HEK293T (cell line): Measurements from ENCODE around the gene NEK6.

Experiments used
- CTCF ChIA-PET: fragments of 350-600 bp; formaldehyde crosslinking; extraction: SDS; loops from one replicate; lab custom pipeline; 2021; ENCODE audit warnings: antibody characterized with exemption, inconsistent platforms; lab: Yijun Ruan, JAX
- POLR2A ChIA-PET: fragments of 350-600 bp; formaldehyde crosslinking; extraction: SDS; loops from one replicate; lab custom pipeline; 2020; ENCODE audit warnings: antibody characterized with exemption, inconsistent platforms; lab: Yijun Ruan, JAX
- DNase-seq: peaks from one replicate; pipeline ENCODE4 v3.0.0; 2012; ENCODE audit warnings: mixed read lengths; ENCODE audit errors: extremely low spot score
- ARNT ChIP-seq: fragments of 450-650 bp; IDR thresholded peaks from 2 replicates; pipeline ENCODE4 v1.6.1; 2017; ENCODE audit warnings: mild to moderate bottlenecking
- BHLHE40 ChIP-seq: fragments of 450-650 bp; IDR thresholded peaks from 2 replicates; pipeline ENCODE4 v1.6.1; 2016; ENCODE audit warnings: mild to moderate bottlenecking, moderate library complexity, borderline replicate concordance
- CTBP1 ChIP-seq: fragments of 450-650 bp; IDR thresholded peaks from 2 replicates; pipeline ENCODE4 v1.6.1; 2016; ENCODE audit warnings: borderline replicate concordance
- ELF4 ChIP-seq: fragments of 450-650 bp; IDR thresholded peaks from 2 replicates; pipeline ENCODE4 v1.6.1; 2017; ENCODE audit warnings: antibody characterized with exemption
- FOXA1 ChIP-seq: fragments of 450-650 bp; IDR thresholded peaks from 2 replicates; pipeline ENCODE4 v1.6.1; 2016; ENCODE audit warnings: mild to moderate bottlenecking
- FOXK2 ChIP-seq: fragments of 450-650 bp; IDR thresholded peaks from 2 replicates; pipeline ENCODE4 v1.6.1; 2016; ENCODE audit warnings: mild to moderate bottlenecking
- FOXM1 ChIP-seq: fragments of 450-650 bp; IDR thresholded peaks from 2 replicates; pipeline ENCODE4 v1.6.1; 2017; ENCODE audit warnings: mild to moderate bottlenecking, borderline replicate concordance
- HDGF ChIP-seq: fragments of 450-650 bp; IDR thresholded peaks from 2 replicates; pipeline ENCODE4 v1.6.1; 2017; ENCODE audit warnings: antibody characterized with exemption, borderline replicate concordance
- L3MBTL2 ChIP-seq: fragments of 450-650 bp; conservative IDR thresholded peaks from 2 replicates; pipeline ENCODE4 v1.6.1; 2016; ENCODE audit warnings: mild to moderate bottlenecking
- LEF1 ChIP-seq: fragments of 450-650 bp; IDR thresholded peaks from 2 replicates; pipeline ENCODE4 v1.6.1; 2017; ENCODE audit warnings: mild to moderate bottlenecking, borderline replicate concordance
- NFRKB ChIP-seq: fragments of 450-650 bp; IDR thresholded peaks from 2 replicates; pipeline ENCODE4 v1.6.1; 2016; ENCODE audit warnings: mild to moderate bottlenecking, moderate library complexity
- PKNOX1 ChIP-seq: fragments of 450-650 bp; IDR thresholded peaks from 2 replicates; pipeline ENCODE4 v1.6.1; 2016
- SP1 ChIP-seq: fragments of 450-650 bp; IDR thresholded peaks from 2 replicates; pipeline ENCODE4 v1.6.1; 2017
- SUZ12 ChIP-seq: fragments of 450-650 bp; IDR thresholded peaks from 2 replicates; pipeline ENCODE4 v1.6.1; 2016; ENCODE audit warnings: mild to moderate bottlenecking
- TARDBP ChIP-seq: fragments of 450-650 bp; IDR thresholded peaks from 2 replicates; pipeline ENCODE4 v1.6.1; 2016
- ZNF384 ChIP-seq: fragments of 450-650 bp; IDR thresholded peaks from 2 replicates; pipeline ENCODE4 v1.6.1; 2016

The NEK6 gene

GRCh38 chr9:124285903-124286291, 28.1 kb downstream of the NEK6 start:
- TF ChIP-seq FOXM1 (no peak), FOXK2 (no peak), PKNOX1 (no peak), CTBP1 (no peak), NFRKB (no peak), TARDBP (no peak), SUZ12 (no peak), BHLHE40 (no peak), LEF1 (no peak)
- CTCF ChIA-PET, result no interaction called here
- POLR2A ChIA-PET, result no interaction called here
- no peak for DNase-seq

- ChIA-PET POLR2A (no interaction called here), CTCF (no interaction called here)
- TF ChIP-seq SUZ12 (no peak), ZNF384 (no peak), BHLHE40 (no peak), ELF4 (no peak), HDGF (no peak), FOXK2 (no peak), NFRKB (no peak), ARNT (no peak), LEF1 (no peak)
- no peak for DNase-seq
Measured at GRCh38 chr9:124286292-124286931, 28.7 kb downstream of the NEK6 start.

- ChIA-PET POLR2A (no interaction called here), CTCF (no interaction called here)
- no peak for TF ChIP-seq NFRKB
- no peak for TF ChIP-seq L3MBTL2
- TF ChIP-seq LEF1, result no peak
- TF ChIP-seq HDGF, result no peak
- TF ChIP-seq BHLHE40, result no peak
- no peak for TF ChIP-seq ARNT
- no peak for TF ChIP-seq FOXA1
- TF ChIP-seq SP1, result no peak
- no peak for TF ChIP-seq TARDBP
- no peak for TF ChIP-seq FOXK2
- TF ChIP-seq SUZ12, result no peak
- TF ChIP-seq PKNOX1, result no peak
- no peak for TF ChIP-seq ZNF384
- no peak for TF ChIP-seq FOXM1
- TF ChIP-seq CTBP1, result no peak
- TF ChIP-seq ELF4, result no peak
- no peak for DNase-seq
Measured at GRCh38 chr9:124290053-124290591, 32.4 kb downstream of the NEK6 start.

- DNase-seq, result no peak
- CTCF ChIA-PET, result no interaction called here
- POLR2A ChIA-PET, result no interaction called here
- TF ChIP-seq ARNT (no peak), BHLHE40 (no peak), PKNOX1 (no peak), NFRKB (no peak), HDGF (no peak), SP1 (no peak), SUZ12 (no peak), TARDBP (no peak), L3MBTL2 (no peak), FOXA1 (no peak)
Measured at GRCh38 chr9:124290743-124291554, 33.2 kb downstream of the NEK6 start.

GRCh38 chr9:124291801-124292396, 34.1 kb downstream of the NEK6 start:
- no peak for TF ChIP-seq SUZ12
- ChIA-PET CTCF (no interaction called here), POLR2A (no interaction called here)
- no peak for DNase-seq
